ENCODE measurements around the gene THAP6.

Gene THAP6

DNA sequence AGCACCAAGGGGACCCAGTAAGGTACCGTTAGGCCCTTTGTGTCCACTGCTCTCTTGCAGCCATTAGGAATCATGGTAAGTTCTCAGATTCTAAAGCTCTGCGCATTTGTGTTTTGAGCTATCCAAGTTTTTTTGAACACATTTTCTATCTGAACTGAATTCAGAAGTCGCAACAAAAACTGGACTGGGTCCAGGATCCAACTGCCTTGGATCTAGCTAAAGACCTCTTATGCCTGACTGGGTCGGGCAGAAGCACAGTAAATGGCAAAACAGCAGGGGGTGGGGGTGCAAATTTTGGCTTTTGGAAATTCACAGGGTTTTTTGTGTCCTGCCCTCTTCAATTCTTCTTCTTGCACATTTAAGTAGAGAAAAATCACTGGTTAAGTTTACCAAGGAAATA lies 30.1 kb upstream of the THAP6 start:
- Histone ChIP-seq H3K4me1 (ENCODE audit: insufficient read depth, poor library complexity, severe bottlenecking) (no peaks in the 10 kb centered on the region), H3K36me3 (ENCODE audit: low read depth) (peaks cover 79% of the 10 kb centered on the region), H3K9me3 (ENCODE audit: severe bottlenecking) (no peaks in the 10 kb centered on the region), H3K27me3 (ENCODE audit: insufficient read depth, poor library complexity, severe bottlenecking) (no peaks in the 10 kb centered on the region), H3K4me3 (ENCODE audit: severe bottlenecking) (no peak overlapping the region), H3K27ac (ENCODE audit: poor library complexity, severe bottlenecking) (no peak overlapping the region)
- no peak for DNase-seq (ENCODE audit: low spot score)
- TF ChIP-seq CTCF (IDR thresholded peaks at IDR 0.05; ENCODE audit: poor library complexity, severe bottlenecking): no peak
- ATAC-seq (ENCODE audit: low read depth): no peak

DNA sequence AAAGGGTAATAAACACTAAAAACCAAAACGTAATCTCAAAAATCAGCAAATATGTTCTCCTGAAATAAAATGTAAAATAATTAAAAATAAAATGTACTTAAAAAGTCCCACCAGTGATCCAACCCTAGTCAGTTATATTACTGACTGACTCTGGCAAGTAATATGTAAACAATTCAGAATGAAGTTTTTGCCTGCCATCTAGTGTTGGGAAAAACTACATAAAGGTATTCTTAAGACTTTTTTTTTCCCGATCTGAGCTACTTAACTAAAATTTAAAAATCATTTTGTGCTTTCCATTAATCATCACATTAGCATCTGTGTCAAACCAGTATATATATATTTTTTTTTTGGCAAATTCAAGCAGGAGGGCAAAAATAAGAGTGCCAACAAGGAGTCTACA lies 24.1 kb upstream of the THAP6 start:
- H3K36me3 ChIP-seq (ENCODE audit: low read depth): peaks cover 87% of the 10 kb centered on the region
- H3K9me3 ChIP-seq (ENCODE audit: severe bottlenecking): no peaks in the 10 kb centered on the region
- H3K27ac ChIP-seq (ENCODE audit: poor library complexity, severe bottlenecking): no peak overlapping the region
- ATAC-seq (ENCODE audit: low read depth) (no peak), DNase-seq (ENCODE audit: low spot score) (no peak)
- peaks cover 5% of the 10 kb centered on the region for H3K4me1 ChIP-seq (ENCODE audit: insufficient read depth, poor library complexity, severe bottlenecking)
- TF ChIP-seq CTCF (IDR thresholded peaks at IDR 0.05; ENCODE audit: poor library complexity, severe bottlenecking): peak; percentile 35
- H3K27me3 ChIP-seq (ENCODE audit: insufficient read depth, poor library complexity, severe bottlenecking): no peaks in the 10 kb centered on the region
- H3K4me3 ChIP-seq (ENCODE audit: severe bottlenecking): no peak overlapping the region

- Histone ChIP-seq H3K27ac (ENCODE audit: poor library complexity, severe bottlenecking) (no peak overlapping the region), H3K36me3 (ENCODE audit: low read depth) (peaks cover 65% of the 10 kb centered on the region), H3K4me3 (ENCODE audit: severe bottlenecking) (no peak overlapping the region), H3K9me3 (ENCODE audit: severe bottlenecking) (peaks cover 4% of the 10 kb centered on the region), H3K27me3 (ENCODE audit: insufficient read depth, poor library complexity, severe bottlenecking) (no peaks in the 10 kb centered on the region), H3K4me1 (ENCODE audit: insufficient read depth, poor library complexity, severe bottlenecking) (peaks cover 6% of the 10 kb centered on the region)
- TF ChIP-seq CTCF (IDR thresholded peaks at IDR 0.05; ENCODE audit: poor library complexity, severe bottlenecking): no peak
- ATAC-seq (ENCODE audit: low read depth) (peak; percentile 67; the same call in 2 of the 3 replicates), DNase-seq (ENCODE audit: low spot score) (no peak)
Measured at GRCh38 chr4:75494563-75494962, 19.7 kb upstream of the THAP6 start.

DNA sequence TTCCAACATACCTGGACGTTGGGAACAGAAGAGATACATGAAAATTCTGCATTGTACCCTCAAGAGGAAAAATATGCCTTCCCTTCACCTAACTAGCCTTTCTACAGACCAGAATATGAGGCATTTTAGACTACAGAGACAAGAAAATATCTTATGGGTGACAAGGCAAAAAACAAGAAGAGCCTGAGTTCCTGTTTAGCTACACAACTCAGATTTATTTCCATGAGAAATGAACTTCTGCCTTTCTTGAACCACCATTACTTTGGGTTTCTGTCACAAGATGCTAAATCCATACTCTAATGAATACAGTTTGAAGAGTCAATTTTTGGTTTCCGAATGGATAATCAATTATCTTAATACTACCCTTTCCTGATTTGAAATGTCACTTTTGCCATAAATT lies 18.8 kb upstream of the THAP6 start:
- no peak for DNase-seq (ENCODE audit: low spot score)
- Histone ChIP-seq H3K27ac (ENCODE audit: poor library complexity, severe bottlenecking) (no peak overlapping the region), H3K9me3 (ENCODE audit: severe bottlenecking) (peaks cover 4% of the 10 kb centered on the region), H3K4me1 (ENCODE audit: insufficient read depth, poor library complexity, severe bottlenecking) (peaks cover 6% of the 10 kb centered on the region), H3K27me3 (ENCODE audit: insufficient read depth, poor library complexity, severe bottlenecking) (no peaks in the 10 kb centered on the region), H3K36me3 (ENCODE audit: low read depth) (peaks cover 65% of the 10 kb centered on the region), H3K4me3 (ENCODE audit: severe bottlenecking) (no peak overlapping the region)
- ATAC-seq (ENCODE audit: low read depth): no peak
- no peak for TF ChIP-seq CTCF (IDR thresholded peaks at IDR 0.05; ENCODE audit: poor library complexity, severe bottlenecking)

GRCh38 chr4:75496406-75496805 lies 17.9 kb upstream of the THAP6 start:
- Histone ChIP-seq H3K36me3 (ENCODE audit: low read depth) (peaks cover 65% of the 10 kb centered on the region), H3K9me3 (ENCODE audit: severe bottlenecking) (peaks cover 4% of the 10 kb centered on the region), H3K27ac (ENCODE audit: poor library complexity, severe bottlenecking) (no peak overlapping the region), H3K27me3 (ENCODE audit: insufficient read depth, poor library complexity, severe bottlenecking) (no peaks in the 10 kb centered on the region), H3K4me3 (ENCODE audit: severe bottlenecking) (no peak overlapping the region), H3K4me1 (ENCODE audit: insufficient read depth, poor library complexity, severe bottlenecking) (peaks cover 6% of the 10 kb centered on the region)
- no peak for TF ChIP-seq CTCF (IDR thresholded peaks at IDR 0.05; ENCODE audit: poor library complexity, severe bottlenecking)
- DNase-seq (ENCODE audit: low spot score): no peak
- ATAC-seq (ENCODE audit: low read depth): no peak
